HFFc6 (cell line): ENCODE measurements around the gene PRKRIP1. TPM values are rescaled to one million over a fixed set of nuclear protein-coding genes. Genes with fewer than 3 reads are reported as not detected.

ENCODE experiments used
- DNase-seq: peaks from one replicate; pipeline ENCODE4 v3.0.0-alpha.2; 2018
- H3K27ac Mint-ChIP-seq: 2 replicates; pipeline ENCODE4 v1.8.0; 2020; ENCODE audit warnings: mild to moderate bottlenecking, mixed read lengths
- H3K27me3 Mint-ChIP-seq: 2 replicates; pipeline ENCODE4 v1.8.0; 2021; ENCODE audit warnings: mild to moderate bottlenecking, moderate library complexity, mixed read lengths; ENCODE audit not compliant: insufficient read depth
- H3K36me3 Mint-ChIP-seq: 2 replicates; pipeline ENCODE4 v1.8.0; 2021; ENCODE audit warnings: low read depth, mixed read lengths
- H3K4me1 Mint-ChIP-seq: 2 replicates; pipeline ENCODE4 v1.8.0; 2020; ENCODE audit warnings: low read depth, mixed read lengths
- H3K4me3 Mint-ChIP-seq: 2 replicates; pipeline ENCODE4 v1.8.0; 2020; ENCODE audit warnings: mild to moderate bottlenecking, moderate library complexity, mixed read lengths
- H3K9me3 Mint-ChIP-seq: 2 replicates; pipeline ENCODE4 v1.8.0; 2020; ENCODE audit warnings: mild to moderate bottlenecking, mixed read lengths
- total RNA-seq, 6 experiments: library from RNA; stranded (reverse); fragmentation: NEBNext Ultra II Directional; extraction: Animal tissue kit (Norgen Biotek cat#: 25700); gene quantifications; 2 replicates in 1 of 6; 3 replicates in 5 of 6; pipeline ENCODE4 v1.2.3, GENCODE V29; 2021
- TF ChIP-seq, protein P1 (sequence below): fragments of 200-600 bp; sonication (generic); IDR thresholded peaks from 2 replicates; pipeline ENCODE4 v1.5.0; 2021; ENCODE audit warnings: antibody characterized with exemption, mild to moderate bottlenecking

The PRKRIP1 gene
- total RNA-seq, 6 experiments from 2014 or later: 18.8 to 24.7 (median 20.4) TPM

DNA sequence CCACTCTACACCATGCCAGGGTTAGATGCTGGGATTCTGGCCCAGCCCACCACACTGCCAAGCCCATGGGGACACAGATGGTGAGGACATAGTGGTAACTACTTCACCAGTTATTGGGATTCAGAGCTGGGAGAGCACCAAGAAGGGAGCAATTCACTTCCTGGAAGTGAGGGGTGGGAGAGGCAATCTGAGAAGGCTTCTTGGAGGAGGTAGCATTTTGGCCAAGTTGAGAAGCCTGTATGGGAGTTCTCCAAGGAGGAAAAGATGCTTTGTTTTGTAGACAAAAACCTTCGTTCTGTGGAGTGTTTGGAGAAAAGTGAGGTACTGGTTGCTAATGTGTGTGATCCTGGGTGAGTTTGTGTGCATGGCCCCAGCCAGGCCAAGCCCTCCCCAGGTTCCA, 3.8 kb upstream of the PRKRIP1 start:
- H3K36me3 Mint-ChIP-seq: peaks cover 14% of the 10 kb centered on the region; the same call in 1 of the 2 replicates
- H3K4me3 Mint-ChIP-seq: no peak overlapping the region
- no peak for DNase-seq
- H3K4me1 Mint-ChIP-seq: peaks cover 13% of the 10 kb centered on the region
- no peaks in the 10 kb centered on the region for H3K9me3 Mint-ChIP-seq
- TF ChIP-seq, protein P1, sequence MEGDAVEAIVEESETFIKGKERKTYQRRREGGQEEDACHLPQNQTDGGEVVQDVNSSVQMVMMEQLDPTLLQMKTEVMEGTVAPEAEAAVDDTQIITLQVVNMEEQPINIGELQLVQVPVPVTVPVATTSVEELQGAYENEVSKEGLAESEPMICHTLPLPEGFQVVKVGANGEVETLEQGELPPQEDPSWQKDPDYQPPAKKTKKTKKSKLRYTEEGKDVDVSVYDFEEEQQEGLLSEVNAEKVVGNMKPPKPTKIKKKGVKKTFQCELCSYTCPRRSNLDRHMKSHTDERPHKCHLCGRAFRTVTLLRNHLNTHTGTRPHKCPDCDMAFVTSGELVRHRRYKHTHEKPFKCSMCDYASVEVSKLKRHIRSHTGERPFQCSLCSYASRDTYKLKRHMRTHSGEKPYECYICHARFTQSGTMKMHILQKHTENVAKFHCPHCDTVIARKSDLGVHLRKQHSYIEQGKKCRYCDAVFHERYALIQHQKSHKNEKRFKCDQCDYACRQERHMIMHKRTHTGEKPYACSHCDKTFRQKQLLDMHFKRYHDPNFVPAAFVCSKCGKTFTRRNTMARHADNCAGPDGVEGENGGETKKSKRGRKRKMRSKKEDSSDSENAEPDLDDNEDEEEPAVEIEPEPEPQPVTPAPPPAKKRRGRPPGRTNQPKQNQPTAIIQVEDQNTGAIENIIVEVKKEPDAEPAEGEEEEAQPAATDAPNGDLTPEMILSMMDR: no peak
- H3K27me3 Mint-ChIP-seq: peaks cover 4% of the 10 kb centered on the region
- H3K27ac Mint-ChIP-seq: no peak overlapping the region

DNA sequence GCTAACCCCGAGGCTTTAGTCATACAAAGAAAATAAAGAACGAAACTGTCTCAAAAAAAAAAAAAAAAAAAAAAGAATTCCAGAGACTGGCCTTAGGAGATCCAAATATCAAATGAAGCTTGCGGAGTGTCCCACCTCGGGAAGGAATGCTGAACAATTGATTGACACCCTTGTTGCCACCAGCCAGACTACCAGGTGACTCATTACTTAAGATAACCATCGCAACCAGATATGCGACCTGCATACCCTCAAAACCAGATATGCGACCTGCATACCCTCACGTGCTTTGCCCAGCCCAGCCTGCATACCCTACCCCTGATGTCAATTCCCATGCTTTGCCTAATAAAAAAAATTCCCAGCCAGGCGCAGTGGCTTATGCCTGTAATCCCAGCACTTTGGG, 2.7 kb upstream of the PRKRIP1 start:
- H3K27me3 Mint-ChIP-seq: peaks cover 4% of the 10 kb centered on the region; the same call in 1 of the 2 replicates
- H3K27ac Mint-ChIP-seq: no peak overlapping the region; the same call in 1 of the 2 replicates
- TF ChIP-seq, protein P1: no peak
- no peaks in the 10 kb centered on the region for H3K9me3 Mint-ChIP-seq
- no peak for DNase-seq
- H3K36me3 Mint-ChIP-seq: peaks cover 16% of the 10 kb centered on the region; the same call in 1 of the 2 replicates
- H3K4me1 Mint-ChIP-seq: peaks cover 17% of the 10 kb centered on the region
- H3K4me3 Mint-ChIP-seq: no peak overlapping the region; the same call in 1 of the 2 replicates

DNA sequence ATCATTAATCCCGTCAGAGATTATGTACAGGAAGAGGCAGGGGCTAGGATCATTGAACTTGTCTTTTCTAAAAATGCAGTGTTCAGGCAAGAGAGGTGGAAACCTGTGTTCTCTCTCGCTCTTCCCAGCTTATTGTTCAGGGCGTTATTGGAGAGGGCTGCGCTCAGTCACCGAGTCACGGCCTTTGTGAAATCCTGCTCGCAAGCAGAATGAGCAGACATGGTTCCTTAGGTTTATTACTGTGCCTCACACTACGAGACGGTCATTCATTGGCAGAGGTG, 631 bp upstream of the PRKRIP1 start:
- H3K36me3 Mint-ChIP-seq: peaks cover 20% of the 10 kb centered on the region
- peak overlapping the region; percentile 89 for H3K27ac Mint-ChIP-seq
- DNase-seq: peak; percentile 10
- H3K27me3 Mint-ChIP-seq: peaks cover 4% of the 10 kb centered on the region; the same call in 1 of the 2 replicates
- H3K4me1 Mint-ChIP-seq: peaks cover 17% of the 10 kb centered on the region
- peak overlapping the region; percentile 90 for H3K4me3 Mint-ChIP-seq
- no peaks in the 10 kb centered on the region for H3K9me3 Mint-ChIP-seq
- TF ChIP-seq, protein P1: no peak

DNA sequence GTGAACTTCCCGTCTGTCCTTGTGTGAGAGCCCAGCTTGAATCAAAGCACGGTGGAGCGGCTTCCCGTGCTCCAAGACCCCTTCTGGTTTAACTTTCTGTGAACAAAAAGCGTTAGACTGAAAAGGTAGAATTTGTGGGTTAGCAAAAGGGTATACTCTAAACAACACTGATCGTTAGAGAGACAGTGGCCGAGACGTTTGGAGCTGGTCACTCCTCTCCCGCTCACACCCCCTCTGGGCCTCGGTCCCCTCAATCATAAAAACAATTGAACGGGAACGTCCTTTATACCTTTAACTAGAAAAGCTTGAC, 502 bp downstream of the PRKRIP1 start:
- Mint-ChIP-seq H3K4me3 (peak overlapping the region; percentile 90), H3K36me3 (peaks cover 26% of the 10 kb centered on the region), H3K9me3 (no peaks in the 10 kb centered on the region), H3K27me3 (peaks cover 4% of the 10 kb centered on the region; the same call in 1 of the 2 replicates), H3K4me1 (peaks cover 17% of the 10 kb centered on the region), H3K27ac (peak overlapping the region; percentile 89)
- TF ChIP-seq, protein P1: no peak
- no peak for DNase-seq

DNA sequence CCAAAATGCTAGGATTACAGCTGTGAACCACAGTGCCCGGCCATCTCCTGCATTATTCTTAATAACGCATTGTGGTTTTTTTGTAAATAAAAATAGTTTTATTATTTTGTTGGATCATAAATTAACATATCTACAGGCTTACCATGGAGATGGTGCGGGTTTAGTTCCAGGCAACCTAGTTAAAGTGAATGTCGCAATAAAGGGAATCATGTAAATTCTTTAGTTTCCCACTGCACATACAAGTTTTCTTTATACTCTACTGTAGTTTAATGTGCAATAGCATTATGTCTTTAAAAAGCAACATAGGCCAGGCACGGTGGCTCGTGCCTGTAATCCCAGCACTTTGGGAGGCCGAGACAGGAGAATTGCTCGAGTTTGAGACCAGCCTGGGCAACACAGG, 2.4 kb downstream of the PRKRIP1 start:
- no peak for DNase-seq
- Mint-ChIP-seq H3K36me3 (peaks cover 24% of the 10 kb centered on the region), H3K4me1 (peaks cover 17% of the 10 kb centered on the region), H3K27me3 (peaks cover 4% of the 10 kb centered on the region; the same call in 1 of the 2 replicates), H3K4me3 (no peak overlapping the region), H3K9me3 (no peaks in the 10 kb centered on the region), H3K27ac (no peak overlapping the region)
- TF ChIP-seq, protein P1: no peak

DNA sequence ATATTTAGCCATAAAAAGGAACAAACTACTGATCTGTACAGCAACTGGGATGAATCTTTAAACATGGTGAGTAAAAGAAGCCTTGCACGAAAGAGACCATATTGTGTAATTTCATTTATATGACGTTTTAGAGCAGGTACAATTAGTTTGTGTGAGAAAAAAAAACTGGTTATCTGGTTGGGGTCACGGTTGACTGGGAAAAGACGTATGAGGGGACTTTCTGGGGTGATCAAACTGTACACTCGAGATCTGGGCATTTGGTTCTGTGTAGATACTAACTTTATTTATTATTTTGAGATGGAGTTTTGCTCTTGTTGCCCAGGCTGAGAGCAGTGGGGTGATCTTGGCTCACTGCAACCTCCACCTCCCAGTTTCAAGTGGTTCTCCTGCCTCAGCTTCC, 4.2 kb downstream of the PRKRIP1 start:
- TF ChIP-seq, protein P1: no peak
- Mint-ChIP-seq H3K9me3 (no peaks in the 10 kb centered on the region), H3K27ac (no peak overlapping the region), H3K4me3 (no peak overlapping the region), H3K4me1 (peaks cover 16% of the 10 kb centered on the region), H3K36me3 (peaks cover 26% of the 10 kb centered on the region), H3K27me3 (peaks cover 4% of the 10 kb centered on the region; the same call in 1 of the 2 replicates)
- DNase-seq: no peak
